Coronary artery (tissue), 2 donors: ENCODE results near the gene TTC28.

Source experiments
- DNase-seq: peaks from one replicate; pipeline ENCODE4 v3.0.0-alpha.2; 2017; ENCODE audit warnings: low spot score
- H3K27ac ChIP-seq, 2 donors: fragments of 200-600 bp; sonication (generic); one replicate each; pipeline ENCODE4 v1.5.1; 2016 to 2019
- H3K4me3 ChIP-seq: fragments of 200-600 bp; sonication (generic); 2 replicates; pipeline ENCODE4 v1.5.1; 2016; ENCODE audit warnings: mild to moderate bottlenecking, moderate library complexity
- CTCF ChIP-seq: fragments of 200-600 bp; sonication (generic); IDR thresholded peaks from one replicate; pipeline ENCODE4 v1.5.1; 2019; ENCODE audit warnings: antibody characterized with exemption

The TTC28 gene

GRCh38 chr22:28348613-28349609, 330.7 kb downstream of the TTC28 start:
- DNase-seq: no peak
- no peak for TF ChIP-seq CTCF
- Histone ChIP-seq H3K4me3 (no peak overlapping the region), H3K27ac (no peak overlapping the region)

DNA sequence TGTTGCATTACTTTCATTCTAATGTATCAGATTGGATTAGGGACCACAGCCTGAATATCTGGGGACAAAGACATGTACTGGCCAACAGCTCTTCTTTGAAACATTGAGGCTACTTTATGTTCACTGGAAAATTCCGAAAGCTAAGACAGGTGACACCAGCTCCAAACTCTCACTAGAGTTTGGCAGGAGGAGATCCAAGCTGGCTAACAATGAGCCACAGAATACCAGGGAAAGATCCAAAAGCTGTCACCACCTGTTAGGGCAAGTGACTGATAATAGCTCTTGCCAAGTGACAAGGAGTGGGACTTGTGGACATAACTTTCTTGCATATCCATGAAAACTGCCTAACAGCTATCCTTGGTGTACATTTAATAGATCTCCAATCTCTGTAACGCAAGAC, 333.3 kb downstream of the TTC28 start:
- Histone ChIP-seq H3K27ac (no peak overlapping the region), H3K4me3 (no peak overlapping the region)
- DNase-seq: no peak
- no peak for TF ChIP-seq CTCF

GRCh38 chr22:28344918-28345703, 334.5 kb downstream of the TTC28 start:
- TF ChIP-seq CTCF: no peak
- Histone ChIP-seq H3K27ac (no peak overlapping the region), H3K4me3 (no peak overlapping the region)
- DNase-seq: no peak

- Histone ChIP-seq H3K27ac (no peak overlapping the region), H3K4me3 (no peak overlapping the region)
- no peak for DNase-seq
- no peak for TF ChIP-seq CTCF
Observed at GRCh38 chr22:28341001-28341400, 338.6 kb downstream of the TTC28 start.

- no peak overlapping the region for H3K27ac ChIP-seq
- no peak overlapping the region for H3K4me3 ChIP-seq
- no peak for TF ChIP-seq CTCF
Observed at GRCh38 chr22:28333088-28333487, 346.6 kb downstream of the TTC28 start.

GRCh38 chr22:28332410-28332809, 347.2 kb downstream of the TTC28 start:
- DNase-seq: no peak
- TF ChIP-seq CTCF: no peak
- H3K4me3 ChIP-seq: no peak overlapping the region

More at GRCh38 chr22:28333088-28333487, 346.6 kb downstream of the TTC28 start:
- DNase-seq: no peak

More at GRCh38 chr22:28332410-28332809, 347.2 kb downstream of the TTC28 start:
- H3K27ac ChIP-seq: no peak overlapping the region
